ENCODE measurements around the gene OR10H4. TPM values are rescaled to one million over a fixed set of nuclear protein-coding genes. Genes with fewer than 3 reads are reported as not detected.
"Not testable (repeated sequence)": the region's sequence is repeated elsewhere in the genome, so short reads cannot be mapped to it uniquely, and the experiment has no call there.

OR10H4 gene
- total RNA-seq, 1 donor: not detected

DNA sequence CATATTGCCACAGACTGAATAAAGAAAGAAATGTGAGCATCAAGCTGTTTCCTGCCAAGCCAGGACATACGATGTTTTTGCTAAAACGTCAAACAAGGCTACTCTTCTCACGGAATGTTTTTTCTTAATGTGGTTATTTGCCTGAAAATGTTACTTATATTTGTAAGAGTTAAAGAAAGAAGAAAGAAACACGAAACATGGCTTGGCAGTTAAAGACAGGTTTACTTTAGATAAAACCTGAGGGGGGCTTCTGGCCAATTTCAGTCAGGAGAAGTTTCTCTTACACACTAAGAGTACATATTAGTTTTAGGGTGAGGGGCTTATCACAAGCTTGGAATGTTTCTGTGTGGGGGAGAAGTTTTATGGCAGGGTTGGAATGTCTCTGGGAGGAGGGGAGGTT is 4.4 kb upstream of the OR10H4 start:
- TF ChIP-seq, protein P1, sequence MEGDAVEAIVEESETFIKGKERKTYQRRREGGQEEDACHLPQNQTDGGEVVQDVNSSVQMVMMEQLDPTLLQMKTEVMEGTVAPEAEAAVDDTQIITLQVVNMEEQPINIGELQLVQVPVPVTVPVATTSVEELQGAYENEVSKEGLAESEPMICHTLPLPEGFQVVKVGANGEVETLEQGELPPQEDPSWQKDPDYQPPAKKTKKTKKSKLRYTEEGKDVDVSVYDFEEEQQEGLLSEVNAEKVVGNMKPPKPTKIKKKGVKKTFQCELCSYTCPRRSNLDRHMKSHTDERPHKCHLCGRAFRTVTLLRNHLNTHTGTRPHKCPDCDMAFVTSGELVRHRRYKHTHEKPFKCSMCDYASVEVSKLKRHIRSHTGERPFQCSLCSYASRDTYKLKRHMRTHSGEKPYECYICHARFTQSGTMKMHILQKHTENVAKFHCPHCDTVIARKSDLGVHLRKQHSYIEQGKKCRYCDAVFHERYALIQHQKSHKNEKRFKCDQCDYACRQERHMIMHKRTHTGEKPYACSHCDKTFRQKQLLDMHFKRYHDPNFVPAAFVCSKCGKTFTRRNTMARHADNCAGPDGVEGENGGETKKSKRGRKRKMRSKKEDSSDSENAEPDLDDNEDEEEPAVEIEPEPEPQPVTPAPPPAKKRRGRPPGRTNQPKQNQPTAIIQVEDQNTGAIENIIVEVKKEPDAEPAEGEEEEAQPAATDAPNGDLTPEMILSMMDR (IDR thresholded peaks at IDR 0.05; ENCODE audit: insufficient read depth, low read depth, low read length): no peak
- no peak for DNase-seq (ENCODE audit: low read depth)

DNA sequence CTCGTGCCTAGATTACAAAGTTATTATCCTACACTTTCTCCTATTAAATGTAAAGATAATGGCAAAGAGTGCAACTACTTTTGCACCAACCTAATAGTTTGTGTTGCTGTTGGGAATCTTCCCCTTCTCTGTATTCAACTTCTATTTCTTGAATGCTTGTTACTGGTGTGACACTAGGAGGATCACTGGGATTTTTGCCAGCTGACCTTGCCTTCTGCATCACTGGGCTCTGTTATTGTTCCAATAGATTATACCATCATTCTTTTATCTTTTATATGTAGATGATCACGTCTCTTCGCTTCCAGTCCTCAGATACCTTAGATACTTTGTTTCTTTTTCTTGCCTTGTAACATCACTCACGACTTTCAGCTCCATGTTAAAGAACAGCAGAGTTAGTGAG is 3.5 kb upstream of the OR10H4 start:
- TF ChIP-seq, protein P1 (IDR thresholded peaks at IDR 0.05; ENCODE audit: insufficient read depth, low read depth, low read length): no peak
- DNase-seq (ENCODE audit: low read depth): no peak

More for the DNA sequence above, 4.4 kb upstream of the OR10H4 start:
- H3K4me3 ChIP-seq (ENCODE audit: low read depth, low read length): no peak overlapping the region

DNA sequence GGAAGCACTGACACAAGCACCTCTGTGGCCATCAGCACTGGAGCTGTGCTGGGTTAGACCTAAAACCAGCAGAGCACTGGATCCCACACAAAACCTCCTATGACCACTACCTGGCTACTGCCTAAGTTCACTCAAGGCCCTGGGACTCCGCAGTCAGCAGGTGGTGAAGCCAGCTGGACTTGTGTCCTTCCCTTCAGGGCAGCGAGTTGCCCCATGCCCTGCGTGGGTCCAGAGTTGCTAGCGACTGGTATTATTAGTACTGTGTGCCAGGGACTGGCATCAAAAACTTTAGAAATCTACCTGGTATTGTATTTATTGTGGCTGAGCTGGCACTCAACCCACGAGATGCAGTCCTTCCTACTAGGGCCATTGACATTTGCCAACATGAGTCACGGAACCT is 6.0 kb downstream of the OR10H4 start:
- TF ChIP-seq, protein P1 (IDR thresholded peaks at IDR 0.05; ENCODE audit: insufficient read depth, low read depth, low read length): no peak
- H3K4me3 ChIP-seq (ENCODE audit: low read depth, low read length): no peak overlapping the region
- no peak for DNase-seq (ENCODE audit: low read depth)

More for the DNA sequence above, 3.5 kb upstream of the OR10H4 start:
- H3K4me3 ChIP-seq (ENCODE audit: low read depth, low read length): no peak overlapping the region

DNA sequence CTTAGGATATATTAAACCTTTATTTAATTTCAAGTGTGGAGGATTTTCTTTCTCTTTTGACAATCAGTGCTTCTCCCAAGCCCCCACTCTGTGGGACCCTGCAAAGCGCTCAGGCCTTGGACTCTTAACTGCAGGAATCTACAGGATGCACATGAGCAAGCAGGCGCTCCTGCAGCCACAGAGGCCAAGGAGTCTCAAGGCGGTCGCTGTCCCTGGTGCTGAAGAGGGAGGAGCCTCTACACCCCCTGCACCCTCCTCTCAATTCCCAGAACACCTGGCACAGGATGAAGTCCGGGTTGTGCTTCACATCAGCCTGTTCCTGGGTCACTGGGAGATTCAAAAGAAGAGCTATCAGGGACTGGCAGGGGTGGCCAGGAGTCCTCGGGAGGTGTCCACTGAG is 13.5 kb downstream of the OR10H4 start:
- TF ChIP-seq, protein P1 (IDR thresholded peaks at IDR 0.05; ENCODE audit: insufficient read depth, low read depth, low read length): no peak
- no peak overlapping the region for H3K4me3 ChIP-seq (ENCODE audit: low read depth, low read length)
- no peak for DNase-seq (ENCODE audit: low read depth)

DNA sequence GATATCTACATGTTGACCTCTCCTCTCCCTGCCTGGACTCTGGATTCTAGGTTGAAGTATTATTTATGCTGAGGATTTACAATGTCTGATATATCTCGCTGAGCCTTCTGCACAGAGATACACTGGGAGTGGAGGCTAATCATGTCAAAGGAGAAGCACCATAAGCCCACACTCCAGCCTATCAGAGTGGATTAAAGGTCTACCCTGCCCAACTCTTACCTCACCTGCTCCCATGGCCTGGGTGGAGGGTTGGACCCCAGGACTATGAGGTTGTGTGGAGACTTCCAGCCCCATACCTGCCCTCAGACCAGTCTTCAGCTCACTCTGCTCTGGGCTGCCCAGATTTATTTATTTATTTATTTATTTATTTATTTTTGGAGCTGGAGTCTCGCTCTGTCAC is 15.4 kb downstream of the OR10H4 start:
- TF ChIP-seq, protein P1 (IDR thresholded peaks at IDR 0.05; ENCODE audit: insufficient read depth, low read depth, low read length): no peak
- H3K4me3 ChIP-seq (ENCODE audit: low read depth, low read length): no peak overlapping the region
- DNase-seq (ENCODE audit: low read depth): no peak

DNA sequence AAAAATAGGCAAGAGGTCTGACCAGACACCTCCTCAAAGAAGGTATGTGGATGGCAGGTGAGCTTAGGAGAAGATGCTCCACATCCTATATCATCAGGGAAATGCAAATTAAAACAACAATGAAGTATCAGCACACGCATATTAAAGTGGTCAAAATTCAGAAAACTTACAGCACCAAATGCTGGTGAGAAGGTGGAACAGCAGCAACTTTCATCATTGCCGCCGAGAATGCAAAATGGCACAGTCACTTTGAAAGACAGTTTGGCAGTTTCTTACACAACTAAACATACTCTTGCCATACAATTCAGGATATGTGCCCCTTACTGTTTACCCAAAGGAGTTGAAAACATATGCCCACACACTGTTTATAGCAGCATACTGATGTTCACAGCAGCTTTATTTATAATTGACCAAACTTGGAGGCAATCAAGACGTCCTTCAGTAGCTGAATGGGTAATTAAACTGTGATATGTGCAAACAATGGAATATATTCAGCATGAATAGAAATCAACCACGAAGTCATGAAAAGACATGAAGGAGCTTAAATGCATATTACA is 22.5 kb downstream of the OR10H4 start:
- TF ChIP-seq, protein P1 (IDR thresholded peaks at IDR 0.05; ENCODE audit: insufficient read depth, low read depth, low read length): no peak
- H3K4me3 ChIP-seq (ENCODE audit: low read depth, low read length): no peak overlapping the region
- DNase-seq (ENCODE audit: low read depth): no peak

DNA sequence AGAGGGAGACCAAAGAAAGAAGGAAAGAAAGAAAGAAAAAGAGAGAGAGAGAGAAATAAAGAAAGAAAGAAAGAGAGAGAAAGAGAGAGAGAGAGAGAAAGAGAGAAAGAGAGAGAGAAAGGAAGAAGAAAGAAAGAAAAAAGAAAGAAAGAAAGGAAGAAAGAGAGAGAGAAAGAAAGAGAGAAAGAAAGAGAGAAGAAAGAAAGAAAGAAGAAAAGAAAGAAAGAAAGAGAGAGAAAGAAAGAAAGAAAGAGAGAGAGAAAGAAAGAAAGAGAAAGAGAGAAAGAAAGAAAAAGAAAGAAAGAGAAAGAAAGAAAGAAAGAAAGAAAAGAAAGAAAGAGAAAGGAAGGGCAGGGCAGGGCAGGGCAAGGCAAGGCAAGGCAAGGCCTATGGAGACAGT is 23.2 kb downstream of the OR10H4 start:
- not testable (repeated sequence) for H3K4me3 ChIP-seq (ENCODE audit: low read depth, low read length); DNase-seq (ENCODE audit: low read depth)
